Gastrocnemius medialis (tissue), 4 donors: ENCODE measurements around the gene HIVEP3.

ENCODE experiments used
- POLR2A ChIP-seq, 2 donors: fragments of 450-650 bp; IDR thresholded peaks; one replicate each; pipeline ENCODE4 v1.6.1; 2017; ENCODE audit warnings: antibody characterized with exemption in 2 of 2, mild to moderate bottlenecking in 2 of 2, moderate library complexity in 2 of 2
- TF ChIP-seq, protein P1 (sequence below), 5 experiments: fragments of 450-650 bp in 3 of 5; fragments of 200-600 bp in 2 of 5; sonication (generic) in 2 of 5; IDR thresholded peaks in 4 of 5; conservative IDR thresholded peaks in 1 of 5; 1 replicate in 4 of 5; 2 replicates in 1 of 5; pipeline ENCODE4 v1.5.1; 2016 to 2019; ENCODE audit warnings: antibody characterized with exemption in 5 of 5, mild to moderate bottlenecking in 3 of 5, moderate library complexity in 3 of 5

DNA sequence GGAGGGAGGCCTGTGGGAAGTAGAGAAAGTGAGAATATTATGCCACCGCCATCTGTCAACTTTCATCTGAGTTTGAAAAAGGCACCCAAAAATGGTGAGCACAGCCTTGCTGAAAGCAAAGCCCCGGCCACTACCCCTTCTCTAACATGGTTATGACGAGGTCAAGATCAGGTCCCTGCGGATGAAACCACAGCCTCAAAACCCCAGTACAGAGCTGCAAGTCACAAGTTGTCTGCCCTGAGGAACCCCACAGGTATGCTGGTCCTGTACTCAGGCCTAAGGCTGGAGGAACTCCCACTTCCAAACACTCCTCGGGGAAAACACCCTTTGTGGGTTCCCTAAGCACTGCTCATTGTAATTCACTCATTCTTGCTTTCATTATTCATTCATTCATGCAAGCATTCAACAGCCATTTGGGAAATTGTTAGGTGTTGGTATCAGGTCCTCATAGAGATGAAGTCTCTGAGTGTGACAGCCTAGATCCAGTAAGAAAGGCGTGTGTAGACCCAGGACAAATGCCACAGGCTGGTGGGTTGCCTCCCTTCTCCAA is 217.7 kb downstream of the HIVEP3 start:
- TF ChIP-seq, protein P1, sequence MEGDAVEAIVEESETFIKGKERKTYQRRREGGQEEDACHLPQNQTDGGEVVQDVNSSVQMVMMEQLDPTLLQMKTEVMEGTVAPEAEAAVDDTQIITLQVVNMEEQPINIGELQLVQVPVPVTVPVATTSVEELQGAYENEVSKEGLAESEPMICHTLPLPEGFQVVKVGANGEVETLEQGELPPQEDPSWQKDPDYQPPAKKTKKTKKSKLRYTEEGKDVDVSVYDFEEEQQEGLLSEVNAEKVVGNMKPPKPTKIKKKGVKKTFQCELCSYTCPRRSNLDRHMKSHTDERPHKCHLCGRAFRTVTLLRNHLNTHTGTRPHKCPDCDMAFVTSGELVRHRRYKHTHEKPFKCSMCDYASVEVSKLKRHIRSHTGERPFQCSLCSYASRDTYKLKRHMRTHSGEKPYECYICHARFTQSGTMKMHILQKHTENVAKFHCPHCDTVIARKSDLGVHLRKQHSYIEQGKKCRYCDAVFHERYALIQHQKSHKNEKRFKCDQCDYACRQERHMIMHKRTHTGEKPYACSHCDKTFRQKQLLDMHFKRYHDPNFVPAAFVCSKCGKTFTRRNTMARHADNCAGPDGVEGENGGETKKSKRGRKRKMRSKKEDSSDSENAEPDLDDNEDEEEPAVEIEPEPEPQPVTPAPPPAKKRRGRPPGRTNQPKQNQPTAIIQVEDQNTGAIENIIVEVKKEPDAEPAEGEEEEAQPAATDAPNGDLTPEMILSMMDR (IDR thresholded peaks at IDR 0.05 in 4 of 5, conservative IDR thresholded peaks at IDR 0.05 in 1 of 5), result no peak
- TF ChIP-seq POLR2A (IDR thresholded peaks at IDR 0.05), result no peak
